PC-3 (cell line): ENCODE data around the gene SYCE1. TPM values are rescaled to one million over a fixed set of nuclear protein-coding genes. Genes with fewer than 3 reads are reported as not detected.

Experiments
- ATAC-seq: fragments of 200-7000 bp; cut with Tn5 transposase; 2 replicates; pipeline ENCODE4 v1.9.1; 2020; ENCODE audit warnings: mild to moderate bottlenecking, moderate library complexity
- BruUV-seq: library from RNA; stranded (reverse); fragments of 400-500 nt; replicated peaks from 2 replicates; lab custom pipeline; 2021; lab: Mats Ljungman, UMichigan
- CTCF ChIA-PET: fragments of 300-600 bp; sonication (Branson Sonifier 250); formaldehyde crosslinking; loops from one replicate; lab custom pipeline; 2022; ENCODE audit warnings: antibody characterized with exemption; lab: Charles Lee
- POLR2A ChIA-PET: fragments of 300-600 bp; sonication (Branson Sonifier 250); formaldehyde crosslinking; loops from one replicate; lab custom pipeline; 2022; ENCODE audit warnings: antibody characterized with exemption; ENCODE audit not compliant: unreplicated experiment; lab: Charles Lee
- DNase-seq: peaks from one replicate; pipeline ENCODE4 v3.0.0-alpha.2; 2015
- H2AFZ ChIP-seq: fragments of 300-600 bp; sonication (generic); 2 replicates; pipeline ENCODE4 v1.6.0; 2016; ENCODE audit warnings: antibody characterized with exemption, low read length
- H3F3A ChIP-seq: fragments of 300-600 bp; sonication (generic); one replicate; pipeline ENCODE4 v1.6.0; 2017; ENCODE audit warnings: antibody characterized with exemption, low read length, control low read depth, mild to moderate bottlenecking; ENCODE audit not compliant: unreplicated experiment
- H3K27ac ChIP-seq: fragments of 300-600 bp; sonication (generic); 2 replicates; pipeline ENCODE4 v1.5.1; 2016; ENCODE audit warnings: mild to moderate bottlenecking, low read length
- H3K27me3 ChIP-seq: fragments of 300-600 bp; sonication (generic); 2 replicates; pipeline ENCODE4 v1.6.1; 2016; ENCODE audit warnings: low read length, mixed read lengths
- H3K36me3 ChIP-seq: fragments of 300-600 bp; sonication (generic); 2 replicates; pipeline ENCODE4 v1.6.1; 2016; ENCODE audit warnings: low read depth, mixed run types, low read length, mixed read lengths
- H3K4me1 ChIP-seq: fragments of 300-600 bp; sonication (generic); 2 replicates; pipeline ENCODE4 v1.5.1; 2016; ENCODE audit warnings: low read length; ENCODE audit not compliant: insufficient read depth
- H3K4me2 ChIP-seq: fragments of 300-600 bp; sonication (generic); 2 replicates; pipeline ENCODE4 v1.6.0; 2016; ENCODE audit warnings: low read length
- H3K4me3 ChIP-seq: fragments of 300-600 bp; sonication (generic); 2 replicates; pipeline ENCODE4 v1.5.1; 2016; ENCODE audit warnings: mild to moderate bottlenecking, low read length, mixed read lengths
- H3K79me2 ChIP-seq: fragments of 300-600 bp; sonication (generic); 2 replicates; pipeline ENCODE4 v1.6.1; 2017; ENCODE audit warnings: low read length, mixed read lengths
- H3K9ac ChIP-seq: fragments of 300-600 bp; sonication (generic); 2 replicates; pipeline ENCODE4 v1.6.0; 2016; ENCODE audit warnings: mild to moderate bottlenecking, low read length
- H3K9me2 ChIP-seq: fragments of 300-600 bp; sonication (generic); replicated peaks from 2 replicates; pipeline ENCODE4 v1.6.1; 2016; ENCODE audit warnings: mixed run types, low read length, mixed read lengths
- H3K9me3 ChIP-seq: fragments of 300-600 bp; sonication (generic); 2 replicates; pipeline ENCODE4 v1.6.1; 2016; ENCODE audit warnings: low read length, mixed read lengths
- H4K20me1 ChIP-seq: fragments of 300-600 bp; sonication (generic); 2 replicates; pipeline ENCODE4 v1.6.1; 2016; ENCODE audit warnings: low read length, mixed read lengths
- CTCF ChIP-seq: fragments of 300-600 bp; sonication (generic); conservative IDR thresholded peaks from 2 replicates; pipeline ENCODE4 v1.5.1; 2017; ENCODE audit warnings: antibody characterized with exemption, low read depth, mild to moderate bottlenecking, low read length
- EZH2 ChIP-seq: fragments of 300-600 bp; sonication (generic); IDR thresholded peaks from one replicate; pipeline ENCODE4 v1.6.1; 2017; ENCODE audit warnings: antibody characterized with exemption, mild to moderate bottlenecking, low read length; ENCODE audit not compliant: unreplicated experiment
- EZH2phosphoT487 ChIP-seq: fragments of 300-600 bp; sonication (generic); IDR thresholded peaks from 2 replicates; pipeline ENCODE4 v1.6.1; 2018; ENCODE audit warnings: mild to moderate bottlenecking, antibody characterized with exemption, low read length, borderline replicate concordance
- intact Hi-C: fragments of 100-400 bp; cut with micrococcal nuclease; formaldehyde crosslinking; loops from 2 replicates; pipeline ENCODE4 v1.9.0; 2023
- total RNA-seq: library from RNA; depleted of rRNA; stranded (reverse); fragments of >200 nt; gene quantifications from 2 replicates; pipeline ENCODE4 v1.2.3, GENCODE V29; 2014

Gene SYCE1
- total RNA-seq, 1 experiment from 2014 or later, result not detected

GRCh38 chr10:133516057-133516456, 49.3 kb downstream of the SYCE1 start:
- H3K9me2 ChIP-seq, result no peaks in the 10 kb centered on the region
- no peaks in the 10 kb centered on the region for H3K27me3 ChIP-seq
- no peaks in the 10 kb centered on the region for H3K9me3 ChIP-seq
- no peak overlapping the region for H3K27ac ChIP-seq
- no peaks in the 10 kb centered on the region for H3F3A ChIP-seq
- no peak overlapping the region for H3K4me2 ChIP-seq
- no peaks in the 10 kb centered on the region for H3K36me3 ChIP-seq
- no peaks in the 10 kb centered on the region for H4K20me1 ChIP-seq
- TF ChIP-seq CTCF (no peak), EZH2phosphoT487 (no peak), EZH2 (no peak)
- no peak overlapping the region for H2AFZ ChIP-seq
- intact Hi-C loops, result no loop called here
- H3K4me1 ChIP-seq, result peaks cover 5% of the 10 kb centered on the region
- no TSS peak for BruUV-seq
- no peak for DNase-seq
- no peaks in the 10 kb centered on the region for H3K79me2 ChIP-seq
- ATAC-seq, result no peak
- no peak overlapping the region for H3K9ac ChIP-seq
- H3K4me3 ChIP-seq, result no peak overlapping the region
- ChIA-PET POLR2A (no interaction called here), CTCF (no interaction called here)

GRCh38 chr10:133515471-133515870, 49.9 kb downstream of the SYCE1 start:
- CTCF ChIA-PET, result no interaction called here
- ATAC-seq, result no peak
- Histone ChIP-seq H3K4me1 (peaks cover 3% of the 10 kb centered on the region), H3K4me2 (no peak overlapping the region), H3K9me3 (no peaks in the 10 kb centered on the region), H3K79me2 (no peaks in the 10 kb centered on the region), H3K9me2 (no peaks in the 10 kb centered on the region), H2AFZ (no peak overlapping the region), H3K36me3 (no peaks in the 10 kb centered on the region), H3K9ac (no peak overlapping the region), H3K4me3 (no peak overlapping the region), H3K27me3 (no peaks in the 10 kb centered on the region), H3K27ac (no peak overlapping the region), H4K20me1 (no peaks in the 10 kb centered on the region), H3F3A (no peaks in the 10 kb centered on the region)
- no peak for DNase-seq
- no peak for TF ChIP-seq CTCF
- no peak for TF ChIP-seq EZH2phosphoT487
- TF ChIP-seq EZH2, result no peak
- no TSS peak for BruUV-seq
- POLR2A ChIA-PET, result no interaction called here
- intact Hi-C loops, result no loop called here

- no peaks in the 10 kb centered on the region for H3K36me3 ChIP-seq
- no TSS peak for BruUV-seq
- H4K20me1 ChIP-seq, result no peaks in the 10 kb centered on the region
- H3K27ac ChIP-seq, result no peak overlapping the region
- no peaks in the 10 kb centered on the region for H3K27me3 ChIP-seq
- intact Hi-C loops, result no loop called here
- POLR2A ChIA-PET, result no interaction called here
- no peak overlapping the region for H3K9ac ChIP-seq
- H3K9me2 ChIP-seq, result no peaks in the 10 kb centered on the region
- CTCF ChIA-PET, result no interaction called here
- no peaks in the 10 kb centered on the region for H3K79me2 ChIP-seq
- no peaks in the 10 kb centered on the region for H3F3A ChIP-seq
- H2AFZ ChIP-seq, result no peak overlapping the region
- no peaks in the 10 kb centered on the region for H3K9me3 ChIP-seq
- ATAC-seq (no peak), DNase-seq (no peak)
- no peak overlapping the region for H3K4me2 ChIP-seq
- TF ChIP-seq CTCF, result no peak
- H3K4me1 ChIP-seq, result no peaks in the 10 kb centered on the region
- no peak overlapping the region for H3K4me3 ChIP-seq
These were observed 53.4 kb downstream of the SYCE1 start for GRCh38 chr10:133511907-133512528.
